IPS-18a (cell line): ENCODE results near the gene ASGR2.
"Not testable (repeated sequence)": the region's sequence is repeated elsewhere in the genome, so short reads cannot be mapped to it uniquely, and the experiment has no call there.

Experiments used
- H3K27ac ChIP-seq: one replicate; pipeline ENCODE4 v1.5.1; 2013; ENCODE audit warnings: low read length
- H3K27me3 ChIP-seq: one replicate; pipeline ENCODE4 v1.6.1; 2013; ENCODE audit warnings: mild to moderate bottlenecking, low read length; ENCODE audit not compliant: control insufficient read depth, insufficient read depth
- H3K36me3 ChIP-seq: one replicate; pipeline ENCODE4 v1.6.1; 2013; ENCODE audit warnings: low read depth, low read length; ENCODE audit not compliant: control insufficient read depth
- H3K4me1 ChIP-seq: one replicate; pipeline ENCODE4 v1.6.1; 2013; ENCODE audit warnings: low read depth, low read length; ENCODE audit not compliant: control insufficient read depth
- H3K4me3 ChIP-seq: one replicate; pipeline ENCODE4 v1.5.1; 2013; ENCODE audit warnings: low read length
- H3K9ac ChIP-seq: one replicate; pipeline ENCODE4 v1.6.1; 2013; ENCODE audit warnings: mild to moderate bottlenecking, low read length, moderate library complexity
- H3K9me3 ChIP-seq: one replicate; pipeline ENCODE4 v1.6.1; 2013; ENCODE audit warnings: low read depth, low read length; ENCODE audit not compliant: control insufficient read depth

ASGR2 gene

GRCh38 chr17:7114241-7114874 is at the start of gene ASGR2:
Gene ASGR2, minus strand, starts transcription at chr17:7114822. Its CDS starts 582 bp downstream, at chr17:7114240.
- H3K9me3 ChIP-seq: no peaks in the 10 kb centered on the region
- no peak within 1 kb of the TSS for H3K27ac ChIP-seq
- no peaks in the 10 kb centered on the region for H3K27me3 ChIP-seq
- no peak within 1 kb of the TSS for H3K4me3 ChIP-seq
- H3K4me1 ChIP-seq: peaks cover 5% of the 10 kb centered on the region
- H3K9ac ChIP-seq: no peak within 1 kb of the TSS
- H3K36me3 ChIP-seq: no peaks in the 10 kb centered on the region

GRCh38 chr17:7159571-7159970 is 44.9 kb upstream of the ASGR2 start:
- not testable (repeated sequence) for H3K27ac ChIP-seq, H3K27me3 ChIP-seq, H3K9ac ChIP-seq

GRCh38 chr17:7158424-7158823 is 43.8 kb upstream of the ASGR2 start:
- not testable (repeated sequence) for H3K9me3 ChIP-seq, H3K36me3 ChIP-seq, H3K4me3 ChIP-seq, H3K27ac ChIP-seq, H3K4me1 ChIP-seq, H3K27me3 ChIP-seq, H3K9ac ChIP-seq

More at GRCh38 chr17:7159571-7159970, 44.9 kb upstream of the ASGR2 start:
- not testable (repeated sequence) for H3K36me3 ChIP-seq, H3K9me3 ChIP-seq, H3K4me3 ChIP-seq, H3K4me1 ChIP-seq

- H3K4me1 ChIP-seq: no peaks in the 10 kb centered on the region
- H3K36me3 ChIP-seq: no peaks in the 10 kb centered on the region
- H3K27ac ChIP-seq: no peak overlapping the region
- H3K9ac ChIP-seq: no peak overlapping the region
- no peak overlapping the region for H3K4me3 ChIP-seq
- H3K27me3 ChIP-seq: no peaks in the 10 kb centered on the region
- no peaks in the 10 kb centered on the region for H3K9me3 ChIP-seq
Measured at GRCh38 chr17:7156342-7156940, 41.8 kb upstream of the ASGR2 start.

GRCh38 chr17:7147772-7148171 is 33.1 kb upstream of the ASGR2 start:
- no peak overlapping the region for H3K4me3 ChIP-seq
- H3K9ac ChIP-seq: no peak overlapping the region
- H3K36me3 ChIP-seq: no peaks in the 10 kb centered on the region
- no peak overlapping the region for H3K27ac ChIP-seq
- peaks cover 10% of the 10 kb centered on the region for H3K4me1 ChIP-seq
- no peaks in the 10 kb centered on the region for H3K27me3 ChIP-seq
- H3K9me3 ChIP-seq: no peaks in the 10 kb centered on the region

GRCh38 chr17:7146115-7146514 is 31.5 kb upstream of the ASGR2 start:
- Histone ChIP-seq H3K4me1 (peaks cover 10% of the 10 kb centered on the region), H3K27ac (no peak overlapping the region), H3K27me3 (no peaks in the 10 kb centered on the region), H3K4me3 (no peak overlapping the region), H3K36me3 (no peaks in the 10 kb centered on the region), H3K9me3 (no peaks in the 10 kb centered on the region), H3K9ac (no peak overlapping the region)

- no peak overlapping the region for H3K4me3 ChIP-seq
- peaks cover 13% of the 10 kb centered on the region for H3K4me1 ChIP-seq
- no peaks in the 10 kb centered on the region for H3K27me3 ChIP-seq
- no peak overlapping the region for H3K27ac ChIP-seq
- no peak overlapping the region for H3K9ac ChIP-seq
- no peaks in the 10 kb centered on the region for H3K9me3 ChIP-seq
- H3K36me3 ChIP-seq: no peaks in the 10 kb centered on the region
Measured at GRCh38 chr17:7144213-7144612, 29.6 kb upstream of the ASGR2 start.

- peaks cover 13% of the 10 kb centered on the region for H3K4me1 ChIP-seq
- H3K36me3 ChIP-seq: no peaks in the 10 kb centered on the region
- no peak overlapping the region for H3K4me3 ChIP-seq
- no peak overlapping the region for H3K27ac ChIP-seq
- H3K9ac ChIP-seq: no peak overlapping the region
- H3K9me3 ChIP-seq: no peaks in the 10 kb centered on the region
- H3K27me3 ChIP-seq: no peaks in the 10 kb centered on the region
Measured at GRCh38 chr17:7141824-7142223, 27.2 kb upstream of the ASGR2 start.

GRCh38 chr17:7139400-7139799 is 24.8 kb upstream of the ASGR2 start:
- H3K9ac ChIP-seq: no peak overlapping the region
- H3K4me3 ChIP-seq: no peak overlapping the region
- H3K9me3 ChIP-seq: no peaks in the 10 kb centered on the region
- H3K36me3 ChIP-seq: no peaks in the 10 kb centered on the region
- no peak overlapping the region for H3K27ac ChIP-seq
- no peaks in the 10 kb centered on the region for H3K27me3 ChIP-seq
- H3K4me1 ChIP-seq: peaks cover 7% of the 10 kb centered on the region

- Histone ChIP-seq H3K9ac (no peak overlapping the region), H3K4me3 (no peak overlapping the region), H3K27me3 (peaks cover 3% of the 10 kb centered on the region), H3K4me1 (peaks cover 9% of the 10 kb centered on the region), H3K27ac (no peak overlapping the region), H3K36me3 (no peaks in the 10 kb centered on the region), H3K9me3 (no peaks in the 10 kb centered on the region)
Measured at GRCh38 chr17:7138800-7139381, 24.3 kb upstream of the ASGR2 start.

- peaks cover 19% of the 10 kb centered on the region for H3K4me1 ChIP-seq
- H3K9ac ChIP-seq: no peak overlapping the region
Measured at GRCh38 chr17:7137171-7137943, 22.7 kb upstream of the ASGR2 start.

More at GRCh38 chr17:7137171-7137943, 22.7 kb upstream of the ASGR2 start:
- no peaks in the 10 kb centered on the region for H3K36me3 ChIP-seq
- H3K27ac ChIP-seq: no peak overlapping the region
- H3K4me3 ChIP-seq: no peak overlapping the region
- H3K9me3 ChIP-seq: no peaks in the 10 kb centered on the region
- H3K27me3 ChIP-seq: peaks cover 3% of the 10 kb centered on the region
